Sigmoid colon (tissue), 4 donors: ENCODE measurements around the gene PRKCZ.

ENCODE experiments used
- CTCF ChIP-seq, 4 experiments: fragments of 450-650 bp in 3 of 4; fragments of 200-600 bp in 1 of 4; IDR thresholded peaks; one replicate each; pipeline ENCODE4 v1.5.1; 2016 to 2019; ENCODE audit warnings: antibody characterized with exemption in 4 of 4, mild to moderate bottlenecking in 3 of 4, moderate library complexity in 2 of 4
- EP300 ChIP-seq, 4 donors: sonication (generic); formaldehyde crosslinking; IDR thresholded peaks; one replicate each; pipeline ENCODE4 v1.6.1; 2017; ENCODE audit warnings: antibody characterized with exemption in 4 of 4

- TF ChIP-seq CTCF (IDR thresholded peaks at IDR 0.05) (no peak), EP300 (IDR thresholded peaks at IDR 0.05) (no peak)
Observed at GRCh38 chr1:2175055-2175414, 124.8 kb downstream of the PRKCZ start.
